Measurements from ENCODE around the gene WDR90.

The WDR90 gene

GRCh38 chr16:648781-649589 is at the start of gene WDR90:
Gene WDR90 (plus strand): TSS chr16:649365. CDS start chr16:649417, 52 bp downstream.
- DNase-seq, result peak; percentile 96

- no peak for DNase-seq
These were observed 48.4 kb upstream of the WDR90 start for GRCh38 chr16:600781-601180.

- no peak for DNase-seq
These were observed 45.2 kb upstream of the WDR90 start for GRCh38 chr16:603933-604332.

- DNase-seq, result no peak
These were observed 42.4 kb upstream of the WDR90 start for GRCh38 chr16:606656-607307.

- no peak for DNase-seq
These were observed 41.1 kb upstream of the WDR90 start for GRCh38 chr16:608019-608418.

GRCh38 chr16:609316-609715 is 39.8 kb upstream of the WDR90 start:
- no peak for DNase-seq

GRCh38 chr16:609984-610383 is 39.2 kb upstream of the WDR90 start:
- DNase-seq, result no peak

- DNase-seq, result no peak
These were observed 38.4 kb upstream of the WDR90 start for GRCh38 chr16:610513-611381.

- no peak for DNase-seq
These were observed 34.0 kb upstream of the WDR90 start for GRCh38 chr16:615122-615521.

- no peak for DNase-seq
These were observed 32.2 kb upstream of the WDR90 start for GRCh38 chr16:616733-617586.

- DNase-seq, result no peak
These were observed 31.3 kb upstream of the WDR90 start for GRCh38 chr16:617855-618254.

- no peak for DNase-seq
These were observed 29.6 kb upstream of the WDR90 start for GRCh38 chr16:619476-620100.

GRCh38 chr16:620700-621525 is 28.3 kb upstream of the WDR90 start:
- no peak for DNase-seq

- no peak for DNase-seq
These were observed 27.5 kb upstream of the WDR90 start for GRCh38 chr16:621526-622105.

GRCh38 chr16:622920-623280 is 26.3 kb upstream of the WDR90 start:
- no peak for DNase-seq

GRCh38 chr16:624526-625070 is 24.6 kb upstream of the WDR90 start:
- DNase-seq, result no peak

- no peak for DNase-seq
These were observed 23.8 kb upstream of the WDR90 start for GRCh38 chr16:625117-625976.

- DNase-seq, result no peak
These were observed 23.0 kb upstream of the WDR90 start for GRCh38 chr16:625977-626765.
